Kidney epithelial cell (primary cell): ENCODE data around the gene ESR1. TPM values are rescaled to one million over a fixed set of nuclear protein-coding genes. Genes with fewer than 3 reads are reported as not detected.

Experiments used
- DNase-seq: peaks from one replicate; pipeline ENCODE4 v3.0.0-alpha.2; 2010; ENCODE audit warnings: low read depth
- H3K27me3 ChIP-seq: 2 replicates; pipeline ENCODE4 v1.6.0; 2011; ENCODE audit warnings: low read length; ENCODE audit not compliant: control insufficient read depth, insufficient read depth
- H3K36me3 ChIP-seq: 2 replicates; pipeline ENCODE4 v1.5.1; 2011; ENCODE audit warnings: low read length; ENCODE audit not compliant: control insufficient read depth, insufficient read depth
- H3K4me3 ChIP-seq: 2 replicates; pipeline ENCODE4 v1.5.1; 2011; ENCODE audit warnings: low read depth, mild to moderate bottlenecking, control low read depth, low read length
- CTCF ChIP-seq: IDR thresholded peaks from 2 replicates; pipeline ENCODE4 v1.5.1; 2011; ENCODE audit warnings: mild to moderate bottlenecking, moderate library complexity, low read length, control low read depth, inconsistent platforms; ENCODE audit not compliant: insufficient read depth, poor library complexity, severe bottlenecking
- total RNA-seq: library from RNA; depleted of rRNA; stranded (reverse); fragments of >200 nt; gene quantifications from 2 replicates; pipeline ENCODE4 v1.2.3, GENCODE V29; 2015

Gene ESR1
- total RNA-seq, 1 donor from 2014 or later, result not detected

- Histone ChIP-seq H3K36me3 (no peaks in the 10 kb centered on the region), H3K27me3 (peaks cover 43% of the 10 kb centered on the region), H3K4me3 (no peak overlapping the region)
- no peak for DNase-seq
- TF ChIP-seq CTCF, result no peak
These were observed 547 bp upstream of the ESR1 start for GRCh38 chr6:151806757-151807512.

- peaks cover 43% of the 10 kb centered on the region for H3K27me3 ChIP-seq
- no peak for TF ChIP-seq CTCF
- no peak for DNase-seq
- H3K36me3 ChIP-seq, result no peaks in the 10 kb centered on the region
- H3K4me3 ChIP-seq, result peak overlapping the region; percentile 12
These were observed 1.1 kb downstream of the ESR1 start for GRCh38 chr6:151808371-151809241.

GRCh38 chr6:151811081-151811480 lies 3.6 kb downstream of the ESR1 start:
- Histone ChIP-seq H3K27me3 (peaks cover 36% of the 10 kb centered on the region), H3K4me3 (no peak overlapping the region), H3K36me3 (no peaks in the 10 kb centered on the region)
- no peak for DNase-seq
- no peak for TF ChIP-seq CTCF

GRCh38 chr6:151813858-151814257 lies 6.4 kb downstream of the ESR1 start:
- H3K4me3 ChIP-seq, result no peak overlapping the region
- DNase-seq, result no peak
- H3K27me3 ChIP-seq, result peaks cover 13% of the 10 kb centered on the region
- no peak for TF ChIP-seq CTCF
- H3K36me3 ChIP-seq, result no peaks in the 10 kb centered on the region

- no peak for DNase-seq
- no peaks in the 10 kb centered on the region for H3K36me3 ChIP-seq
- peaks cover 6% of the 10 kb centered on the region for H3K27me3 ChIP-seq
- TF ChIP-seq CTCF, result no peak
- H3K4me3 ChIP-seq, result no peak overlapping the region
These were observed 7.1 kb downstream of the ESR1 start for GRCh38 chr6:151814614-151815013.
